ENCODE measurements around the gene HYAL3.

DNA sequence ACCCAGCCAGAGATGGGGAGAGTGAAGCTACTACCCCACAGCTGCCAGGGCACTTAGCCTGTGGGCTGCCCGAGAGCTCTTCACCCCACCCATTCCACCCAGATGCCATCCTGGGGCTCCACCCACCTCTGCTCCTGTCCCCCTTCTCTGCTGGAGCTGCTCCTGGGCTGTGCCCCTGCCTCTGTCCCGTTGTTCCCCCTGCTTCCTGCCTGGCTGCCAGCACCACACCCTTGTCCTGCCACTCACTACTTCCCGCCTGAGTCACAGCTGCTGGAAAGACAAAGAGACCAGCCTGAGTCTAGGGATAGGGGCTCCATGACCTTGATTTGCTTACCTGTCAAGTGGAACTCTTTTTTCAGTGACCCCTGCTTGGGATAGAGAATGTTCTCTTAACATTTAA lies 50.8 kb downstream of the HYAL3 start:
- TF ChIP-seq, protein P1, sequence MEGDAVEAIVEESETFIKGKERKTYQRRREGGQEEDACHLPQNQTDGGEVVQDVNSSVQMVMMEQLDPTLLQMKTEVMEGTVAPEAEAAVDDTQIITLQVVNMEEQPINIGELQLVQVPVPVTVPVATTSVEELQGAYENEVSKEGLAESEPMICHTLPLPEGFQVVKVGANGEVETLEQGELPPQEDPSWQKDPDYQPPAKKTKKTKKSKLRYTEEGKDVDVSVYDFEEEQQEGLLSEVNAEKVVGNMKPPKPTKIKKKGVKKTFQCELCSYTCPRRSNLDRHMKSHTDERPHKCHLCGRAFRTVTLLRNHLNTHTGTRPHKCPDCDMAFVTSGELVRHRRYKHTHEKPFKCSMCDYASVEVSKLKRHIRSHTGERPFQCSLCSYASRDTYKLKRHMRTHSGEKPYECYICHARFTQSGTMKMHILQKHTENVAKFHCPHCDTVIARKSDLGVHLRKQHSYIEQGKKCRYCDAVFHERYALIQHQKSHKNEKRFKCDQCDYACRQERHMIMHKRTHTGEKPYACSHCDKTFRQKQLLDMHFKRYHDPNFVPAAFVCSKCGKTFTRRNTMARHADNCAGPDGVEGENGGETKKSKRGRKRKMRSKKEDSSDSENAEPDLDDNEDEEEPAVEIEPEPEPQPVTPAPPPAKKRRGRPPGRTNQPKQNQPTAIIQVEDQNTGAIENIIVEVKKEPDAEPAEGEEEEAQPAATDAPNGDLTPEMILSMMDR (IDR thresholded peaks at IDR 0.05; ENCODE audit: borderline replicate concordance, extremely low read depth, low read length, poor library complexity, severe bottlenecking), result no peak
- TF ChIP-seq EZH2 (IDR thresholded peaks at IDR 0.05; ENCODE audit: borderline replicate concordance, low read depth, low read length, severe bottlenecking), result no peak

All from DND-41 (cell line).